ENCODE data around the gene CCDC39.

DNA sequence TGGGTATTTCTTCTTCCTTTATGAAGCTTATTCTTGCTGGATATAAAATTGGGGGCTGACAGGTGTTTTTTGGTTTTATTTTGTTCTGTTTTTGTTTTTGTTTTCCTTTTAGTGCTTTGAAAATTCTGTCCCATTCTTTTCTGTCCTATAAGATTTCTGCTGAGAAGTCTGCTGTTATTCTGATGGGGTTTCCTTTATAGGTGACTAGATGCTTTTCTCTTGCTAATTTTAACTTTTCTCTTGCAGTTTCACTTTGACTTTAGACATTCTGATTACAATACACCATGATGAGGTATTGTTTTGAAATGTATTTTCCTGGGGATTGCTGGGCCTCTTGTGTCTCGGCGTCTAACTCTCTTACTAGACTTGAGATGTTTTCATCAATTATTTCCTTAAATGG is 54.6 kb downstream of the CCDC39 start:
- TF ChIP-seq, protein P1, sequence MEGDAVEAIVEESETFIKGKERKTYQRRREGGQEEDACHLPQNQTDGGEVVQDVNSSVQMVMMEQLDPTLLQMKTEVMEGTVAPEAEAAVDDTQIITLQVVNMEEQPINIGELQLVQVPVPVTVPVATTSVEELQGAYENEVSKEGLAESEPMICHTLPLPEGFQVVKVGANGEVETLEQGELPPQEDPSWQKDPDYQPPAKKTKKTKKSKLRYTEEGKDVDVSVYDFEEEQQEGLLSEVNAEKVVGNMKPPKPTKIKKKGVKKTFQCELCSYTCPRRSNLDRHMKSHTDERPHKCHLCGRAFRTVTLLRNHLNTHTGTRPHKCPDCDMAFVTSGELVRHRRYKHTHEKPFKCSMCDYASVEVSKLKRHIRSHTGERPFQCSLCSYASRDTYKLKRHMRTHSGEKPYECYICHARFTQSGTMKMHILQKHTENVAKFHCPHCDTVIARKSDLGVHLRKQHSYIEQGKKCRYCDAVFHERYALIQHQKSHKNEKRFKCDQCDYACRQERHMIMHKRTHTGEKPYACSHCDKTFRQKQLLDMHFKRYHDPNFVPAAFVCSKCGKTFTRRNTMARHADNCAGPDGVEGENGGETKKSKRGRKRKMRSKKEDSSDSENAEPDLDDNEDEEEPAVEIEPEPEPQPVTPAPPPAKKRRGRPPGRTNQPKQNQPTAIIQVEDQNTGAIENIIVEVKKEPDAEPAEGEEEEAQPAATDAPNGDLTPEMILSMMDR (IDR thresholded peaks at IDR 0.05), result no peak
- TF ChIP-seq POLR2A (IDR thresholded peaks at IDR 0.05), result no peak

Data from heart left ventricle (tissue), 13 donors.